Sigmoid colon (tissue), 4 donors: ENCODE data around the gene RRP1.

Experiments used
- EP300 ChIP-seq, 4 donors: sonication (generic); formaldehyde crosslinking; IDR thresholded peaks; one replicate each; pipeline ENCODE4 v1.6.1; 2017; ENCODE audit warnings: antibody characterized with exemption in 4 of 4
- POLR2A ChIP-seq, 2 donors: fragments of 450-650 bp; IDR thresholded peaks; one replicate each; pipeline ENCODE4 v1.6.1; 2016; ENCODE audit warnings: antibody characterized with exemption in 2 of 2, mild to moderate bottlenecking in 2 of 2, moderate library complexity in 2 of 2
- POLR2AphosphoS5 ChIP-seq, 4 donors: sonication (generic); formaldehyde crosslinking; IDR thresholded peaks; one replicate each; pipeline ENCODE4 v1.6.1; 2017; ENCODE audit warnings: antibody characterized with exemption in 4 of 4
- TF ChIP-seq, protein P1 (sequence below), 4 experiments: fragments of 450-650 bp in 3 of 4; fragments of 200-600 bp in 1 of 4; IDR thresholded peaks; one replicate each; pipeline ENCODE4 v1.5.1; 2016 to 2019; ENCODE audit warnings: antibody characterized with exemption in 4 of 4, mild to moderate bottlenecking in 3 of 4, moderate library complexity in 2 of 4

DNA sequence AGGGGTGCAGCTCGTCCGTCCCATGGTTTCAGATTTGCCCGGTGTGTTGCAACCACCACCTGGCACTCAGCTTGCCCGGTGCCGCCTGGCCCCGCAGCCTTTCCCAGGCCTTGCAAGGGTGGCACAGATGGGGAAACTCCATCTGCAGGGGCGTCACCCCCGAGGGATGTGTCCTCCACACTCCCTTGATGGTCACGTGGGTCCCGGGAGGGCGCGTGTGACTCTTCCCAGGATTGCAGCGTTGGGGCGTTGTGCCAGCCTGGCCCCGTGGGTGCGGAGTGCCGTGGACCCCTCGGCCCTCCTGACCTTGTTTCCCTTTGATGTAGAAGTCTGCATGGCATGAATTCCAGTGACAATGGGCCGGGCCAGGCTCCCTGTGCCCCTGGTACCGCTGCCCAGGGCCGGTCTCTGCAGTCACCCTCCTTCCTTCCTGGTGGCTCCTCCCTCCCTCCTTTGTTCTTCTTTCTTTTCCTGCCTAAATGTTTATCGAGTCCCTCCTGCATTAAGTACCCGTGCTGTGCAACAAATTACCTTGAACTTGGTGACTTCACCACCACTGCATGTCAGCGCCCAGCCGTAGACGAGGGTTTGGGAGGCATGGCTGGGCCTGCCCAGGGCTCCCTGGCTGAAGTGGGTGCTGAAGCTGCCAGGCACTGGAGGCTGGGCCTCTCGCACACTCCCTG, 22.9 kb downstream of the RRP1 start:
- TF ChIP-seq, protein P1, sequence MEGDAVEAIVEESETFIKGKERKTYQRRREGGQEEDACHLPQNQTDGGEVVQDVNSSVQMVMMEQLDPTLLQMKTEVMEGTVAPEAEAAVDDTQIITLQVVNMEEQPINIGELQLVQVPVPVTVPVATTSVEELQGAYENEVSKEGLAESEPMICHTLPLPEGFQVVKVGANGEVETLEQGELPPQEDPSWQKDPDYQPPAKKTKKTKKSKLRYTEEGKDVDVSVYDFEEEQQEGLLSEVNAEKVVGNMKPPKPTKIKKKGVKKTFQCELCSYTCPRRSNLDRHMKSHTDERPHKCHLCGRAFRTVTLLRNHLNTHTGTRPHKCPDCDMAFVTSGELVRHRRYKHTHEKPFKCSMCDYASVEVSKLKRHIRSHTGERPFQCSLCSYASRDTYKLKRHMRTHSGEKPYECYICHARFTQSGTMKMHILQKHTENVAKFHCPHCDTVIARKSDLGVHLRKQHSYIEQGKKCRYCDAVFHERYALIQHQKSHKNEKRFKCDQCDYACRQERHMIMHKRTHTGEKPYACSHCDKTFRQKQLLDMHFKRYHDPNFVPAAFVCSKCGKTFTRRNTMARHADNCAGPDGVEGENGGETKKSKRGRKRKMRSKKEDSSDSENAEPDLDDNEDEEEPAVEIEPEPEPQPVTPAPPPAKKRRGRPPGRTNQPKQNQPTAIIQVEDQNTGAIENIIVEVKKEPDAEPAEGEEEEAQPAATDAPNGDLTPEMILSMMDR (IDR thresholded peaks at IDR 0.05), result no peak
- no peak for TF ChIP-seq POLR2AphosphoS5 (IDR thresholded peaks at IDR 0.05)
- no peak for TF ChIP-seq POLR2A (IDR thresholded peaks at IDR 0.05)
- no peak for TF ChIP-seq EP300 (IDR thresholded peaks at IDR 0.05)
